Mesenchymal stem cell (in vitro differentiated cells and primary cell): Measurements from ENCODE around the gene GUCY2D.

Experiments
- DNase-seq: peaks from one replicate; pipeline ENCODE4 v3.0.0-alpha.2; 2013
- H2AFZ ChIP-seq: one replicate; pipeline ENCODE4 v1.6.1; 2013; ENCODE audit warnings: low read depth, mild to moderate bottlenecking, control low read depth, inconsistent platforms, low read length, moderate library complexity
- H2AK5ac ChIP-seq: 2 replicates; pipeline ENCODE4 v1.6.1; 2013; ENCODE audit warnings: low read length, moderate library complexity, mild to moderate bottlenecking, inconsistent platforms; ENCODE audit not compliant: severe bottlenecking
- H2BK120ac ChIP-seq: one replicate; pipeline ENCODE4 v1.6.1; 2013; ENCODE audit warnings: low read depth, mild to moderate bottlenecking, inconsistent platforms, low read length, moderate library complexity
- H2BK12ac ChIP-seq, 2 experiments: one replicate each; pipeline ENCODE4 v1.6.1; 2013; ENCODE audit warnings: inconsistent platforms in 2 of 2, low read length in 2 of 2, mild to moderate bottlenecking in 2 of 2, moderate library complexity in 2 of 2, control low read depth in 1 of 2
- H2BK15ac ChIP-seq: one replicate; pipeline ENCODE4 v1.6.1; 2013; ENCODE audit warnings: mild to moderate bottlenecking, low read depth, inconsistent platforms; ENCODE audit not compliant: poor library complexity, severe bottlenecking
- H2BK5ac ChIP-seq: 2 replicates; pipeline ENCODE4 v1.6.1; 2013; ENCODE audit warnings: low read depth, mild to moderate bottlenecking, low read length, control low read depth, inconsistent platforms; ENCODE audit not compliant: poor library complexity, severe bottlenecking
- H3K14ac ChIP-seq, 2 experiments: one replicate each; pipeline ENCODE4 v1.6.1; 2013; ENCODE audit warnings: inconsistent platforms in 2 of 2, low read length in 2 of 2, control low read depth in 1 of 2, mild to moderate bottlenecking in 1 of 2, moderate library complexity in 1 of 2
- H3K18ac ChIP-seq, 2 experiments: one replicate each; pipeline ENCODE4 v1.6.1; 2013; ENCODE audit warnings: inconsistent platforms in 2 of 2, low read length in 2 of 2, control low read depth in 1 of 2, low read depth in 1 of 2, mild to moderate bottlenecking in 1 of 2
- H3K23ac ChIP-seq, 2 experiments: one replicate each; pipeline ENCODE4 v1.6.1; 2013; ENCODE audit warnings: inconsistent platforms in 2 of 2, low read length in 2 of 2, mild to moderate bottlenecking in 2 of 2, moderate library complexity in 2 of 2, control low read depth in 1 of 2
- H3K27ac ChIP-seq: 2 replicates; pipeline ENCODE4 v1.5.1; 2013; ENCODE audit warnings: mild to moderate bottlenecking, moderate library complexity, low read length, control low read depth, inconsistent platforms; ENCODE audit not compliant: poor library complexity, severe bottlenecking
- H3K27me3 ChIP-seq, 2 experiments: 2 replicates each; pipeline versions ENCODE4 v1.6.1 to v1.7.0; 2013; ENCODE audit warnings: low read length in 2 of 2, mild to moderate bottlenecking in 2 of 2, moderate library complexity in 2 of 2, control low read depth in 1 of 2, inconsistent platforms in 1 of 2; ENCODE audit not compliant: control insufficient read depth in 1 of 2, insufficient read depth in 1 of 2
- H3K36me3 ChIP-seq, 2 experiments: 2 replicates each; pipeline versions ENCODE4 v1.6.1 to v1.7.0; 2013; ENCODE audit warnings: low read length in 2 of 2, control low read depth in 1 of 2, inconsistent platforms in 1 of 2, low read depth in 1 of 2, mild to moderate bottlenecking in 1 of 2; ENCODE audit not compliant: insufficient read depth in 2 of 2, control insufficient read depth in 1 of 2
- H3K4ac ChIP-seq, 2 experiments: one replicate each; pipeline ENCODE4 v1.6.1; 2013; ENCODE audit warnings: inconsistent platforms in 2 of 2, low read length in 2 of 2, mild to moderate bottlenecking in 2 of 2, moderate library complexity in 2 of 2, control low read depth in 1 of 2, low read depth in 1 of 2
- H3K4me1 ChIP-seq: 2 replicates; pipeline ENCODE4 v1.6.1; 2013; ENCODE audit warnings: low read depth, low read length, control low read depth; ENCODE audit not compliant: control insufficient read depth, insufficient read depth
- H3K4me2 ChIP-seq: 2 replicates; pipeline ENCODE4 v1.6.1; 2013; ENCODE audit warnings: low read length, mild to moderate bottlenecking, inconsistent platforms; ENCODE audit not compliant: poor library complexity, severe bottlenecking
- H3K4me3 ChIP-seq, 2 experiments: 2 replicates each; pipeline versions ENCODE4 v1.5.1 to v1.7.0; 2013; ENCODE audit warnings: low read length in 2 of 2, mild to moderate bottlenecking in 2 of 2, control low read depth in 1 of 2, low read depth in 1 of 2; ENCODE audit not compliant: insufficient read depth in 1 of 2
- H3K79me1 ChIP-seq: replicated peaks from 2 replicates; pipeline ENCODE4 v1.6.1; 2013; ENCODE audit warnings: mild to moderate bottlenecking, control low read depth, low read length, inconsistent platforms; ENCODE audit not compliant: poor library complexity, severe bottlenecking
- H3K9ac ChIP-seq: 2 replicates; pipeline ENCODE4 v1.7.0; 2013; ENCODE audit warnings: mild to moderate bottlenecking, low read length, moderate library complexity
- H3K9me3 ChIP-seq: 2 replicates; pipeline ENCODE4 v1.7.0; 2013; ENCODE audit warnings: mild to moderate bottlenecking, low read length; ENCODE audit not compliant: control insufficient read depth
- H4K8ac ChIP-seq: one replicate; pipeline ENCODE4 v1.6.1; 2013; ENCODE audit warnings: inconsistent platforms, mild to moderate bottlenecking, low read length, moderate library complexity
- H4K91ac ChIP-seq: one replicate; pipeline ENCODE4 v1.6.1; 2013; ENCODE audit warnings: mild to moderate bottlenecking, low read length, inconsistent platforms
- WGBS: methylation state at CpG from one replicate; pipeline ENCODE4 v1.1.7; 2013; ENCODE audit warnings: mixed read lengths; 5-methylcytosine and 5-hydroxymethylcytosine counted together

GUCY2D gene

DNA sequence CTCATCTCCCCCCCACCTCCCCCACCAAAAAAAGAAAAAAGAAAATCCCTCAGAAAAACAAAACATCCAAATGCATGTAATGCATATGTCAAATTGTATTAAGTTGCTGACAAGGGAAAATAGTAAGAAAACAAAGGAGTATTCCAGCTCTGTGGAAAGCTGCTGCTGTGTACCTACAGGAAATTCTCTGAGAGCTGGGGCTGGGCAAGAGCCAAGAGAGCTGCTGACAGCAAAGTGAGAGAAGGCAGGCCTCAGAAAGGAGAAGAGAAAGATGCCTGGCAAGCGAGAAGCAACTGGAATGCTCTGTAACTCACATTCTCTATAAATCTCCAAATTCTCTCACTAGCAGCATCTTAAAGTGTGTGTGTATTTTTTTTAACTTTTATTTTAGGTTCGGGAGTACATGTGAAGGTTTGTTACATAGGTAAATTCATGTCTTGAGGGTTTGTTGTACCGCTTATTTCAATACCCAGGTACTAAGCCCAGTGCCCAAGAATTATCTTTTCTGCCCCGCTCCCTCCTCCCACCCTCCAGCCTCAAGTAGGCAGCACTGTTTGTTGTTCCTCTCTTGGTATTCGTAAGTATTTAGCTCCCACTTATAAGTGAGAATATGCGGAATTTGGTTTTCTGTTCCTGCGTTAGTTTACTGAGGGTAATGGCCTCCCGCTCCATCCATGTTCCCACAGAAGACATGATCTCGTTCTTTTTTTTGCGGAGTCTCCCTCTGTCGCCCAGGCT is 46.0 kb upstream of the GUCY2D start:
- H3K79me1 ChIP-seq, result no peaks in the 10 kb centered on the region
- no peak overlapping the region for H2AK5ac ChIP-seq
- H3K9ac ChIP-seq, result peak overlapping the region; percentile 26
- peaks cover 0 to 5% of the 10 kb centered on the region in 2 experiments for H3K36me3 ChIP-seq
- no peak overlapping the region for H4K8ac ChIP-seq
- H2BK15ac ChIP-seq, result no peak overlapping the region
- H2BK120ac ChIP-seq, result no peak overlapping the region
- no peak overlapping the region for H2BK5ac ChIP-seq
- no peak overlapping the region for H3K18ac ChIP-seq
- H3K23ac ChIP-seq, result no peak overlapping the region
- H4K91ac ChIP-seq, result no peak overlapping the region
- no peaks in the 10 kb centered on the region for H3K4me1 ChIP-seq
- no peak overlapping the region for H3K4ac ChIP-seq
- H3K27ac ChIP-seq, result no peak overlapping the region
- H3K4me2 ChIP-seq, result no peak overlapping the region
- H3K27me3 ChIP-seq, result peaks cover 5 to 6% of the 10 kb centered on the region in 2 experiments
- H2AFZ ChIP-seq, result no peak overlapping the region
- H3K4me3 ChIP-seq, result no peak overlapping the region
- DNase-seq, result peak; percentile 28
- WGBS, result 86% methylated on average over 7 of the region's 11 CpGs
- no peak overlapping the region for H2BK12ac ChIP-seq
- no peaks in the 10 kb centered on the region for H3K9me3 ChIP-seq
- no peak overlapping the region for H3K14ac ChIP-seq

DNA sequence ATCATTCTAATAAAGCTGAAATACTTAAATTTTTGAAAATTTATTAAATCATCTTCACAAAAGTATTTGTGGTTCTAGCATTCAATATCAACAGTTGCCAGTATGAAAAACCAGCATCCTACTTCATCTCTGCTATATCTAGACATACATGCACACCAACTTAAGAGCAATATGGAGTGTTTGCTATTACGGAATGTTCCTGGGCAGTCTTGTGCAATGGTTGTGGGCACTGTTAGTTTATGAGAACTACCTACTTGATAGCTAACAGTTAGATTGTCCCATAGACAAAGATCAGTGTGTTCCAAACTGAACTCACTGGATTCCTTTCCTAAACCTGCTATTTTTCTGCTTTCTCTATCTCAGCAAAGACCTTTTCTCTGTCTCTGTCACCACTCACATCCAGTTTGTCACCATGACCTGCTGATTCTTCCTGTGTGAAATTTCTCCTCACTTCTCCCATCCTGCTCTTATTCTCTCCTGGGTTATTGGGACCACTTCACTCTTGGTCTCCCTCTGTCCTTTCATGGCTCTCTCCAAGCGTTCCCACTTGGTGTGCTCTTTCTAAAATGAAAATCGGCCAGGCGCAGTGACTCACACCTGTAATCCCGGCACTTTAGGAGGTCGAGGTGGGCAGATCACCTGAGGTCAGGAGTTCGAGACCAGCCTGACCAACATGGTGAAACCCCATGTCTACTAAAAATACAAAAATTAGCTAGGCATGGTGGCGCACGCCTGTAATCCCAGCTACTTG is 42.7 kb upstream of the GUCY2D start:
- H2AK5ac ChIP-seq, result no peak overlapping the region
- WGBS, result 84% methylated on average over 6 of the region's 9 CpGs
- H2AFZ ChIP-seq, result no peak overlapping the region
- H3K36me3 ChIP-seq, result no peaks in the 10 kb centered on the region
- no peak overlapping the region for H4K8ac ChIP-seq
- no peaks in the 10 kb centered on the region for H3K79me1 ChIP-seq
- no peak overlapping the region for H3K9ac ChIP-seq
- H2BK120ac ChIP-seq, result no peak overlapping the region
- no peak overlapping the region for H2BK5ac ChIP-seq
- peaks cover 8 to 13% of the 10 kb centered on the region in 2 experiments for H3K27me3 ChIP-seq
- H4K91ac ChIP-seq, result no peak overlapping the region
- H2BK12ac ChIP-seq, result no peak overlapping the region
- no peak overlapping the region for H3K23ac ChIP-seq
- no peak overlapping the region for H3K4me2 ChIP-seq
- no peak overlapping the region for H3K18ac ChIP-seq
- H3K4me3 ChIP-seq, result no peak overlapping the region
- H3K4me1 ChIP-seq, result no peaks in the 10 kb centered on the region
- H3K27ac ChIP-seq, result no peak overlapping the region
- H3K14ac ChIP-seq, result no peak overlapping the region
- no peak overlapping the region for H3K4ac ChIP-seq
- DNase-seq, result peak; percentile 32
- H3K9me3 ChIP-seq, result no peaks in the 10 kb centered on the region
- H2BK15ac ChIP-seq, result no peak overlapping the region

DNA sequence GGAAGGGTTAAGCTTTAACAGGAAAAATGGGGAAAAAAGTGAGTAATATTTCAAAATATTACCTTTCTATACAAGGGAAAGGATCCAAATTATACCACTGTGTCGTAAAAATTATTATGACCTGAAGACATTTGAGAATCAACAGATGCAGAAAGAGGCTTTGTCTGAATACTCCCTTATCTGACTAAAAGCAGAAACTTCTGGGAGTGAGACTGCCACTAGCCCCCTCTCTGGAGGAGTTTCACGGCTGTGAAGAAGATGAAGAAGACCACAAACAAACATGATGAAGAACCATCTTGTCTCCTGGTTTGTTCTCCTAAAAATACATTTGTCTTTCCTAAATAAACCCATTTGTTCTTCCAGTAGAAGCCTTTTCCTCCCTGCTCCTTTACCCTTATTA is 41.0 kb upstream of the GUCY2D start:
- no peak overlapping the region for H3K4ac ChIP-seq
- no peak overlapping the region for H3K27ac ChIP-seq
- no peak for DNase-seq
- H3K4me2 ChIP-seq, result no peak overlapping the region
- H3K9me3 ChIP-seq, result no peaks in the 10 kb centered on the region
- no peak overlapping the region for H4K91ac ChIP-seq
- 77% methylated on average over 2 of the region's 2 CpGs for WGBS
- no peak overlapping the region for H3K4me3 ChIP-seq
- H3K4me1 ChIP-seq, result no peaks in the 10 kb centered on the region
- no peak overlapping the region for H3K18ac ChIP-seq
- no peak overlapping the region for H2BK12ac ChIP-seq
- no peak overlapping the region for H2BK120ac ChIP-seq
- no peak overlapping the region for H3K14ac ChIP-seq
- H3K9ac ChIP-seq, result no peak overlapping the region
- no peak overlapping the region for H3K23ac ChIP-seq
- no peaks in the 10 kb centered on the region for H3K79me1 ChIP-seq
- H2AFZ ChIP-seq, result no peak overlapping the region
- peaks cover 8 to 13% of the 10 kb centered on the region in 2 experiments for H3K27me3 ChIP-seq
- no peak overlapping the region for H2AK5ac ChIP-seq
- H2BK5ac ChIP-seq, result no peak overlapping the region
- H4K8ac ChIP-seq, result no peak overlapping the region
- H3K36me3 ChIP-seq, result no peaks in the 10 kb centered on the region
- H2BK15ac ChIP-seq, result no peak overlapping the region

DNA sequence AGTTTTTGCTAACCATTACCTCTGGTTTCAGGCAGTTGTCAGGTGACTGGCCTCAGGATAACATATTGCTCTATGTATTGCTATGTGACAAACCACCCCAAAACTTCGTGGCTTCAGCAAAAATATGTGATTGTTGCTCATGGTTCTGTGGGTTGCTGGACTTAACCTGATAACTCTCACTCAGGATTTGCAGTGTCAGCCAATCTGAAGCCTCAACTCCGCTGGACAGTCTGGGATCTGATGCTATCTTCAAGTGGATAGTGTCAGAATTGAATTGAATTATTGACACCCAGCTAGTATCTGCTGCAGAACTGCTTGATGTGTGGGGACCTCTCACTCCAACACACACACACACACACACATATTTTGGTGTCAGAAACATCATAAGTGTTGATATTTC is 34.7 kb upstream of the GUCY2D start:
- Histone ChIP-seq H3K27me3 (peaks cover 0 to 14% of the 10 kb centered on the region in 2 experiments), H3K14ac (no peak overlapping the region), H3K4me1 (no peaks in the 10 kb centered on the region), H3K4me3 (no peak overlapping the region), H3K79me1 (no peaks in the 10 kb centered on the region), H3K9me3 (no peaks in the 10 kb centered on the region), H3K9ac (no peak overlapping the region), H2BK15ac (no peak overlapping the region), H3K4me2 (no peak overlapping the region), H2BK120ac (no peak overlapping the region), H4K91ac (no peak overlapping the region), H3K23ac (no peak overlapping the region), H3K36me3 (no peaks in the 10 kb centered on the region), H2BK5ac (no peak overlapping the region), H2AFZ (peak overlapping the region; percentile 42), H2BK12ac (no peak overlapping the region), H2AK5ac (no peak overlapping the region), H3K27ac (no peak overlapping the region), H3K4ac (no peak overlapping the region), H4K8ac (no peak overlapping the region), H3K18ac (no peak overlapping the region)
- no peak for DNase-seq
- 44% methylated on average over 1 of the region's 2 CpGs for WGBS
